AG10803 (cell line): ENCODE measurements around the gene MOB3C.

ENCODE experiments used
- DNase-seq: peaks from one replicate; pipeline ENCODE4 v3.0.0; 2010; ENCODE audit warnings: low read depth
- H3K4me3 ChIP-seq: 2 replicates; pipeline ENCODE4 v1.5.1; 2011; ENCODE audit warnings: mild to moderate bottlenecking, low read length, control low read depth
- CTCF ChIP-seq: conservative IDR thresholded peaks from 2 replicates; pipeline ENCODE4 v1.5.1; 2011; ENCODE audit warnings: mild to moderate bottlenecking, low read length, control low read depth, inconsistent platforms

MOB3C gene

GRCh38 chr1:46646844-46647243 lies 30.2 kb upstream of the MOB3C start:
- DNase-seq = peak; percentile 9
- no peak overlapping the region for H3K4me3 ChIP-seq
- TF ChIP-seq CTCF = no peak

GRCh38 chr1:46646331-46646730 lies 29.7 kb upstream of the MOB3C start:
- no peak overlapping the region for H3K4me3 ChIP-seq
- no peak for TF ChIP-seq CTCF
- no peak for DNase-seq

- TF ChIP-seq CTCF = no peak
- H3K4me3 ChIP-seq = no peak overlapping the region
- DNase-seq = no peak
Observed at GRCh38 chr1:46645815-46646214, 29.2 kb upstream of the MOB3C start.

GRCh38 chr1:46643368-46643775 lies 26.8 kb upstream of the MOB3C start:
- DNase-seq = peak; percentile 91
- no peak overlapping the region for H3K4me3 ChIP-seq
- TF ChIP-seq CTCF = no peak

- no peak overlapping the region for H3K4me3 ChIP-seq
- no peak for DNase-seq
- no peak for TF ChIP-seq CTCF
Observed at GRCh38 chr1:46642115-46642680, 25.6 kb upstream of the MOB3C start.

GRCh38 chr1:46639547-46639946 lies 22.9 kb upstream of the MOB3C start:
- DNase-seq = no peak
- no peak overlapping the region for H3K4me3 ChIP-seq
- no peak for TF ChIP-seq CTCF

- no peak overlapping the region for H3K4me3 ChIP-seq
- no peak for DNase-seq
- TF ChIP-seq CTCF = no peak
Observed at GRCh38 chr1:46638921-46639320, 22.3 kb upstream of the MOB3C start.
